ENCODE measurements around the gene TEDDM1. TPM values are rescaled to one million over a fixed set of nuclear protein-coding genes. Genes with fewer than 3 reads are reported as not detected.

Gene TEDDM1
- polyA plus RNA-seq, 4 donors = 0.06 to 0.12 (median 0.10) TPM

Other genes starting within 250 kb of the TEDDM1 start
- gene GLUL, start 8.9 kb downstream of the TEDDM1 start, polyA plus RNA-seq (ENCODE audit: insufficient read length in 4 of 4) = 100 to 1,000 TPM; 278 to 306 (median 290) TPM
- under 1 TPM in 1 of 4 donors, not detected in 3; 0.20 TPM for gene RGSL1, start 49.5 kb upstream of the TEDDM1 start, polyA plus RNA-seq (ENCODE audit: insufficient read length in 4 of 4)
- 10 to 100 TPM in 3 of 4 donors, 1 to 10 TPM in 1; 6.0 to 11.8 (median 10.7) TPM for gene RNASEL, start 188.6 kb upstream of the TEDDM1 start, polyA plus RNA-seq (ENCODE audit: insufficient read length in 4 of 4)
- 1 to 10 TPM in 3 of 4 donors, under 1 TPM in 1; 0.82 to 8.6 (median 2.2) TPM for gene RGS16, start 203.7 kb upstream of the TEDDM1 start, polyA plus RNA-seq (ENCODE audit: insufficient read length in 4 of 4)